ENCODE data around the gene C10orf67. TPM values are rescaled to one million over a fixed set of nuclear protein-coding genes. Genes with fewer than 3 reads are reported as not detected.

C10orf67 gene
- total RNA-seq, 1 experiment from 2014 or later: not detected

GRCh38 chr10:23191764-23192711, 152.6 kb downstream of the C10orf67 start, which contains the start of gene PTF1A:
PTF1A (plus strand) TSS chr10:23192312; CDS start chr10:23192531, 219 bp downstream.
- Histone ChIP-seq H3K36me3 (ENCODE audit: control insufficient read depth, insufficient read depth, low read length) (no peaks in the 10 kb centered on the region), H3K4me1 (ENCODE audit: control insufficient read depth, insufficient read depth, low read length) (no peaks in the 10 kb centered on the region), H3K4me3 (ENCODE audit: low read depth in 2 of 2, low read length in 2 of 2) (no peak within 1 kb of the TSS), H3K9me3 (ENCODE audit: control insufficient read depth, insufficient read depth, low read depth, low read length) (no peaks in the 10 kb centered on the region), H3K27ac (ENCODE audit: low read length) (no peak within 1 kb of the TSS), H3K27me3 (ENCODE audit: control insufficient read depth, insufficient read depth, low read length) (no peaks in the 10 kb centered on the region)
- CTCF ChIA-PET: interaction anchor here (0.6 kb wide), 1 partner anchor 143 kb away, joined by 7 read pairs; no protein-coding TSS in a partner anchor
- DNase-seq (ENCODE audit: low read depth, low spot score) (no peak), ATAC-seq (no peak)
- no peak for TF ChIP-seq TCF7L2 (IDR thresholded peaks at IDR 0.05; ENCODE audit: low read depth, low read length)
- no peak for TF ChIP-seq REST (IDR thresholded peaks at IDR 0.05; ENCODE audit: insufficient read depth in 1 of 2, low read depth in 2 of 2, low read length in 1 of 2)
- TF ChIP-seq SIN3A (IDR thresholded peaks at IDR 0.05; ENCODE audit: borderline replicate concordance, insufficient read depth, low read depth, low read length): no peak
- no peak for TF ChIP-seq CTCF (IDR thresholded peaks at IDR 0.05)
- no peak for TF ChIP-seq POLR2AphosphoS5 (IDR thresholded peaks at IDR 0.05; ENCODE audit: low read depth, low read length)
- in situ Hi-C loops (cut with HindIII; ENCODE audit: low pct_unique_long_range_greater_than_20kb, low sequenced_read_pairs) (no loop called here), intact Hi-C loops (cut with micrococcal nuclease; ENCODE audit: unreplicated experiment) (no loop called here)
- no TSS peak for BruUV-seq (replicated peaks)
- POLR2A ChIA-PET: no interaction called here

GRCh38 chr10:23190872-23191763, 153.5 kb downstream of the C10orf67 start:
- in situ Hi-C loops (cut with HindIII; ENCODE audit: low pct_unique_long_range_greater_than_20kb, low sequenced_read_pairs): no loop called here
- BruUV-seq (replicated peaks): no TSS peak
- Histone ChIP-seq H3K36me3 (ENCODE audit: control insufficient read depth, insufficient read depth, low read length) (no peaks in the 10 kb centered on the region), H3K4me3 (ENCODE audit: low read depth in 2 of 2, low read length in 2 of 2) (no peak overlapping the region), H3K9me3 (ENCODE audit: control insufficient read depth, insufficient read depth, low read depth, low read length) (no peaks in the 10 kb centered on the region), H3K4me1 (ENCODE audit: control insufficient read depth, insufficient read depth, low read length) (no peaks in the 10 kb centered on the region), H3K27me3 (ENCODE audit: control insufficient read depth, insufficient read depth, low read length) (no peaks in the 10 kb centered on the region), H3K27ac (ENCODE audit: low read length) (no peak overlapping the region)
- ATAC-seq (no peak), DNase-seq (ENCODE audit: low read depth, low spot score) (no peak)
- TF ChIP-seq TCF7L2 (IDR thresholded peaks at IDR 0.05; ENCODE audit: low read depth, low read length) (no peak), SIN3A (IDR thresholded peaks at IDR 0.05; ENCODE audit: borderline replicate concordance, insufficient read depth, low read depth, low read length) (no peak), REST (IDR thresholded peaks at IDR 0.05; ENCODE audit: insufficient read depth in 1 of 2, low read depth in 2 of 2, low read length in 1 of 2) (no peak), POLR2AphosphoS5 (IDR thresholded peaks at IDR 0.05; ENCODE audit: low read depth, low read length) (no peak), CTCF (IDR thresholded peaks at IDR 0.05) (no peak)
- intact Hi-C loops (cut with micrococcal nuclease; ENCODE audit: unreplicated experiment): no loop called here
- ChIA-PET CTCF (no interaction called here), POLR2A (no interaction called here)

Data from Panc1 (cell line).